OCI-LY1 (cell line): Measurements from ENCODE around the gene SLC35F4.

Source experiments
- CTCF ChIP-seq: fragments of 200-600 bp; sonication (generic), shearing (Covaris generic); IDR thresholded peaks from 2 replicates; pipeline ENCODE4 v1.5.1; 2017; ENCODE audit warnings: mild to moderate bottlenecking, antibody characterized with exemption, low read length, moderate library complexity, mixed read lengths
- EZH2 ChIP-seq: fragments of 200-600 bp; sonication (generic), shearing (Covaris generic); IDR thresholded peaks from 2 replicates; pipeline ENCODE4 v1.8.0; 2017; ENCODE audit warnings: borderline replicate concordance, mixed run types, mild to moderate bottlenecking, antibody characterized with exemption, low read length, moderate library complexity, mixed read lengths

GRCh38 chr14:57822081-57822480 is 43.8 kb downstream of the SLC35F4 start:
- TF ChIP-seq CTCF (no peak), EZH2 (no peak)
